SH-SY5Y (cell line): Measurements from ENCODE around the gene PRDM16.

Experiments
- GATA2 ChIP-seq: IDR thresholded peaks from 2 replicates; pipeline ENCODE4 v1.6.1; 2011; ENCODE audit warnings: mild to moderate bottlenecking, low read depth, low read length
- GATA3 ChIP-seq: IDR thresholded peaks from 2 replicates; pipeline ENCODE4 v1.6.1; 2011; ENCODE audit warnings: low read depth, mild to moderate bottlenecking, low read length, moderate library complexity

GRCh38 chr1:3196577-3197245 lies 127.7 kb downstream of the PRDM16 start:
- TF ChIP-seq GATA2 (no peak), GATA3 (no peak)
